HG03432 (cell line): ENCODE measurements around the gene ATOSA.
A peak's percentile ranks its signal among the peaks of the same experiment; 100 is the strongest.

Experiments used
- ATAC-seq: cut with Tn5 transposase; IDR thresholded peaks from one replicate; pipeline ENCODE4 v1.9.1; 2021; ENCODE audit warnings: mild to moderate bottlenecking, moderate library complexity; ENCODE audit not compliant: unreplicated experiment

Gene ATOSA

DNA sequence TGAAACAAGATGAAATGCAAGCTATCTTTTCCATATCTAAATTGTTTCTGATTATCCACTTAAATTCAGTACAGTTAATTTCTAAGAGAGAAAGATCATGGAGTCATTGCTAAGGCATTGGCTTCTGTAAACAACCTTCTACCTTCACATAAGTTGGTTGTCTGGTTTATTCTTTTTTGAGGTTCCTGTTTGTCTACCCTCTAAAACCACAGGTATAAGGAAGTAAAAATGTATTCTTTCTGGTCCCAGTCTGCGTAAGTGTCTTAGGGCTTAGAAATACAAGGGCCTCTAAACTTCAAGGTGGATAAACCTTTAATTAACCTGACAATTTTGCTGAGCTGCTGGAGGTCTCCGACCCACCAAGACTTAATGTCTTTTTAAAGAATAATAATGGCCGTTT lies 3.6 kb upstream of the ATOSA start:
- ATAC-seq: no peak

DNA sequence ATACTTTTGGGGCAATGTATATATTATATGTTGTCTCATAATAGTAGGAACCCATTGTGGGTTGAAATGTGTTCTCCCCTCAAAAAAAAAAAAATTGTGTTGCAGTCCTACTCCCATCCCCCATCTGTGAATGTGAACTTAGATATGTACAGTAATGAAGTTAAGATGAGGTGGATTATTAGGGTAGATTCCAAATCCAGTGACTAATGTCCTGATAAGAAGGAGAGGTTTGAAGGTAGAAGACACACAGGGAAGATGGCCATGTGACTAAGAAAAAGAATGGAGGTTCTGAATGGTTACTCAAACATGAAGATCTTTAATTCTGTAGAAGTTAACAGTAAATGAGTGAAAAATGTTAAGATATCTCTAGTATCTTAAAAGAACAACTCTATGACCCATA lies 3.0 kb upstream of the ATOSA start:
- no peak for ATAC-seq

DNA sequence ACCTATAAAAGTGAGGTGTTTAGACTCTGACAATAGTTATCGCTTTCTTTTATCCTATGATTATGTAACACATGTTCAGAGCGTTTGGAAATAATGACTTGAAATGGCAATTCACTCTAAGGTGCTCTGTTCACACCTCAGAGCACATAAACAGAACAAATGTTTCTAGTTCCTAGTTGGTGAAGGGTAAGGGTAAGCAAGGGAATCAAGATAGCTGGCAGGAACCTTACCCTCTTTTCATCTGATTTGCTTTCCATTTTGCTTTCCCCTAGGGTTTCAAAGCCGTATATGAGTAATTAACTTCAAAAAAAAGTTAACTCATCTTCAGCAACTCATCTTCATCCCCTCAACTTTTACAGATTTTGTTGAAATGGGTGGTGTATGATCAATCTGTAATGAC lies 2.3 kb upstream of the ATOSA start:
- ATAC-seq: no peak

DNA sequence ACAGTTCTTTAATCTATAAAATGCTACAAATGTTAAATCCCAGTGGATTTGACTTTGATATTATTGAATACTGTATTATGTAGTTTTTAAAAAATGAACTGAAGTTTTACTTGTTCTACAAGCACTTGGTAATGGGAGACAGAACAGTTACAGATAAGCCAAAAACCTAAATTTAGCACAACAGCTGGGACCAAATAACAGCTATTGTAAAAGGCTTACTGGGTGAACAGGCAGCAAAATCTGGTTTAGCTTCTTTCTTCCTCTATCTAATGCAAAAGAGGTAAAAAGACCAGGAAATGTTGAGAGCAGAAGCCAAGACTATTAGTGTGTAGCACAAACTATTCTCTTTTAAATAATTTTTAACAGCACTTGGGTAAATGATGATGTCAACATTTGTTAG lies 1.6 kb upstream of the ATOSA start:
- no peak for ATAC-seq

DNA sequence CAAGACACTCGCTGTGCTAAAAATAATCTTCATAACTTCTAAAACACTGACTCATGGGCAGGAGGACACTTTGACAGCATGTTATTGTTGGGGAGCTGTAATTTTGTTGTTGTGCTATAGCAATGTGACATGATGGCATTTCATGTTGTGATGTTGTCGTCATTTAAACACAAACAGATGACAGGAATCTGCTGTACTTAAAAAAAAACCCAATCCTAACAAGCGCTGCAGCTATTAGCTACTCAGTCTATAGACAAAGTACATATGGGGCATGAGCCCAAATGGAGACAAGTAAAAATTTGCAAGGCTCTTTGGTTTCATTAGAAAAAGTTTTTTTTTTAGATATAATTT lies 828 bp upstream of the ATOSA start:
- ATAC-seq: no peak

DNA sequence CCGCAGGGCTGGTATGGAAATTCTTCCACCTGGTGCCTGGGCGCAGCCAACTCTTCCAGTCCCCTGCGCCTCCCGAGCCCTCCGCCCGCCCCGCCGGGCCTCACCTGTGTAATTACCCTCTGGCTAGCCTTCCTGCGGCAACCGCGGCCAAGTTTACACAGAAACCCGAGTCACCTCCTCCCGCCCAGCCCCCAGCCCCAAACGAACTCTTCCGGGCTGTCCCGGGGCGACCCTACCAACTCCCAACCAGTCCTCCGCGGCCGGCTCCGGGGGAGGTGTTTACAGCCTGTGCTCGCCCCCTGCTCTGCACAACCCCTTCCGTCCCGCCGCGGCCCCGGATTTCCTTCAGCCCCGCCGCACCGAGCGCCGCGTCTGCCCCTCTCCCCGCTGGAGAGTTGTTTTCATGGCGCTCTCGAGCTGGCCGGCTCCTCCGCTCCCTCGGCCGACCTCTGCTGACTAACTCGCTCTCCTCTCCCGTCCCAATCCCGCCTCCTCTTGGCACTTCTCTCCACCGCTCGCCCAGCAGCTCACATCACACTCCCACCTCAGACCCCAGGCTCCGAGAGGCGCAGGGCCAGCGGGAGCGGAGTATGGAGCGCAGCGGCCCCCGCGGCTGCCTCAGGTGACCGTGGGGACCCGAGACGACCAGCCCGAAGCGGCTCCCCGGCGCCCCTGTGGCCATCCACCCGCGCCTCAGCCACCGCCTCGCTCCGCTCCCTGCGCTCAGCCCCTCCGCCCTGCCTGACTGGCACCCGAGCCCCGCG lies 538 bp downstream of the ATOSA start:
- ATAC-seq: peak; percentile 28

DNA sequence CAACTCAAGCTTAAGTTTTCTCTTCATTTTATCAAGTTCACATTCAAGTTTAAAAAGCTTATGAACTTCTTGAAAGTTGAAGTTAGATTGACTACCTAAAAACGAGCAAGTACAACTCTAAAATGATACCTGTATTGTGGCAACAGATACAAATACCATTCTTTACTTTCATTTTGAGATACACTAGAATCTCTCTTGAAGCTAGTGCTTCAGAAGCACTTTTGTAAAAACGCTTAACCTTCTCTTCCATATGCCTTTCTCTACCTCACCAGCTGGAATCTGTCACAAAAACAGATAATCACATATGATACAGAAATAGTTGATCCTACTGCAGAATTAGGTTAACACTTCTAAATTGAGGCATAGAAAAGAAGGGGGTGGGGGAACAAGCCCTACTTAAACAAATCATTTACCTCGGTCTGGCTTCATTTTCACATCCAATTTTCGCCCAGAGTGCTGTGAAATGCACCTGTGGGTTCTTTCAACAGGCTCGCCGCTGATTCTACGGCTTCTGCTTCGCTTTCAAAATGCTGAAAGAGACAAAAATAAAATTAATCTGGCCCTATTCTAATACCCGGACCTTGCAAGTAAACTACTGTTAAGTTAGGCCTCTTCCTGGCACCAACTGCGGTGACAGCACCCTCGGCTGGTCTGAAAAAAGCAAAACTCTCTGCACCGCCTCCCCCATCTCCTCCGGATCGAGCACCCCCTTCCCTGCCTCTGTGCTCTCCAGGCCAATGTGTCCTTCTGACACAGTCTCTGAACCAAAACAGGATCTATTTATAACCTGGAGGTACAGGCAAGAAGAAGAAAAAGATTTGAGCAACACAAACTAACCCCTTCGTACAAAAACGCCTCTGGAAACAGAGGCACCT lies 1.4 kb downstream of the ATOSA start:
- ATAC-seq: peak; percentile 37

DNA sequence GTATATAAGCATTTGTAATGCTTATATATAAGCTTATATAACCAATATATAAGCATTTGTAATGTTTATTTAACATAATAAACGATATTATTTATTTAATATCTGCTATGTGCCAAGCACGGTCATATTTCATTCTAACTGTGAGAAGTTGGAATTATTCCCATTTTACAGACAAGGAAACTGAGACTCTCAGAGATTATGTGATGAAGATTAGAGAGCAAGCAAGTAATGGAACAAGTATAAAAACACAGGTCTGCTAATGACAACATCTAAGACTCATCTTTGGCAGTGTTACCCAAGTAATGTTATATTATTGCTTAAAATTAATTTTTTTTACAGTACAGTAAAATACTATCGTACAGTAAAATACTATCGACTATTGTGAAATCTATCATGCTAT lies 4.4 kb downstream of the ATOSA start:
- ATAC-seq: no peak

DNA sequence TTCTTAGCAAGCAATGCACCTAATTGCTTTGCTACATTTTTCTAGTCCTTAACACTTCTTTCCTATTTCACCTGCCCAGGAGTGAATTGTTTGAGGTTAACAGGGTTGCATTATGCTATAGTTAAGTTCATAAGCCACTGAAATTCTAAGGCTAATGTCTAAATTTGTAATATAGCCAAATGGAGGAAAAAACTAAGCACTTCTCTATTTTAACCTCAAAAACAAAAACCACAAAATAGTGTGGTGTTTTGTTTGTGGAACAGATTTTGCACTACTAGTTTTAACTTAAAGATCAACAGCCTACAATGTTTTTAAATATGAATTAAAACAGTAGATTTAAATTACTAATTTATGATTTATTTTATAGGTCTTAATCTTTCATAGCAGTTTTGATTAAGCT lies 5.5 kb downstream of the ATOSA start:
- no peak for ATAC-seq

DNA sequence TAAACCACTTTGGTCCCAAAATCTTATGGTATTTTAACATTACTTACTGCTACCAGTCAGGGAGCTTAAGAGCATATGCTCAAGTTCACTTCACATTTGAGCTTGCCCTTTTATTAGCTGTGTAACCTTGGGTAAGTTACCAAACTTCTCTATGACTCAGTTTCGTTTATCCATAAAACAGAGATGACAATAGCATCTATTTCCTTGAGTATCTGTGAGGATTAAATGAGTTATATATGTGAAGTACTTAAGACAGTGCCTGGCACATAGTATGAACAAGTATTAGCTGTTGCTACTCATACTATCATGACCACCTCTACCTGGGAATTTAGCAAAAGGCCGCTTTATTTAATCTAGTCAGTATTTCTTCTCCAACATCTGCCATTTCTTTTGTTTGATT lies 5.9 kb downstream of the ATOSA start:
- ATAC-seq: no peak

DNA sequence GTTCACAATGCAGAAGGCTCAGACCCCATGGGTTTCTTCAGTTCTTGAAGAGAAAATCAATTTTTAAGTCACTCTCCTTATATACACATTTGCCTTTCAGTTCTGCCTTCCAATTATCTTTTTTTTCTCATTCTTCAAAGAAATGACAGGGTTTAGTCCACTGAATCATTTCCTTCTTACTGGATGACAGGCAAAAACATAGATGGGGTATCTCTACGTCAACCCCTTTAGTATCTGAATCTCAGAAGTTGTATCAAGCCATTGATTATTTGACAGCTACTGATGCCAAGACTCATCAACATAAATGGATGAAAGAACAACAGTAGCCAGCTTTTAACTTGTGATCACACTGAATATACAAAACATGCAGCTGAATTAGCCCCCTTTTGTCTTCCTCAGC lies 6.5 kb downstream of the ATOSA start:
- ATAC-seq: no peak

DNA sequence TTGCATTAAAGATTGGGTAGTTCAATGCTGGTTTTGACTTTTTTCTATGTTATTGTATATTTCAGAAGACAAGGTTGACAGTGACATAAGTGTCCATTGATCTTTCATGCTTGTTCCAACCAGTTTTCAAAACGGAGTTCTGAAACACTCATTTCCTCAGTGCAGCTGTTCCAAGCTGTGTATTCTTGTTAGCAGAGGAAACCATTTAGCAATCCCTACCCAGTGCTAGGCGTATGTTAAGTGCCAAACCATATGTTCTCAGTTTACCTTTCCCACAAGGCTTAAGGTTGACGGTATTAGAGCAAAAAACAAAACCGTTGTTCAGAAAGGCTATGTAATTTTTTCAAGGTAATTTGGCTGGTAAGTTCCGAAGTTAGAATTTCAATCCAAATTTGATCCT lies 9.1 kb downstream of the ATOSA start:
- no peak for ATAC-seq

DNA sequence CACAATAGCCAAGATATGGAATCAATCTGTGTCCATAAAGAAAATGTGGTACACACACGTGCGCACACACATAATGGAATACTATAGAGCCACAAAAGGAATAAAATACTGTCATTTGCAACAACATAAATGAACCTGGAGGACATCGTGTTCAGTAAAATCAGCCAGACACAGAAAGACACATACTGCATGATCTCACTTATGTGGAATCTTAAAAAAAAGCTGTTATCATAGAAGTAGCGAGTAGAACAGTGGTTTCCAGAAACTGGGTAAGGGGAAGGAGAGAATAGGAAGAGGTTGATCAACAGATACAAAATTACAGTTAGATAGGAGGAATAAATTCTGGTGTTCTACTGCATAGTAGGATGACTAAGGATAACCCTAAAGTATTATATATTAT lies 11.1 kb downstream of the ATOSA start:
- no peak for ATAC-seq

DNA sequence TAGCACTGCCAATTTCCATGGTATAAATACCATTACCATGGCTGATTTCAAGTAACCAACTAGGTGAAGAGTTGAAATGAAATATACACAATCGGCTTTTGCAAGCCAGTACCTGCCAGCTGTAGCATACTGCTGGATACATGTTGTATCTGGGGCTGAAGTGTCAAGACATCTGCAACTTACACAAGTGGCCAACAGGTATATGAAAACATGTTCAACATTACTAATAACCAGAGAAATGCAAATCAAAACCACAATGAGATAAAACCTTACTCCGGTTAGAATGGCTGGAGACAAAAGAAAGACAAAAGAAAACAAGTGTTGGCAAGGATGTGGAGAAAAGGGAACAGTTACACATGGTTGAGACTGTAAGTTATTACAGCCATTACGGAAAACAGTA lies 11.6 kb downstream of the ATOSA start:
- peak; percentile 72 for ATAC-seq

DNA sequence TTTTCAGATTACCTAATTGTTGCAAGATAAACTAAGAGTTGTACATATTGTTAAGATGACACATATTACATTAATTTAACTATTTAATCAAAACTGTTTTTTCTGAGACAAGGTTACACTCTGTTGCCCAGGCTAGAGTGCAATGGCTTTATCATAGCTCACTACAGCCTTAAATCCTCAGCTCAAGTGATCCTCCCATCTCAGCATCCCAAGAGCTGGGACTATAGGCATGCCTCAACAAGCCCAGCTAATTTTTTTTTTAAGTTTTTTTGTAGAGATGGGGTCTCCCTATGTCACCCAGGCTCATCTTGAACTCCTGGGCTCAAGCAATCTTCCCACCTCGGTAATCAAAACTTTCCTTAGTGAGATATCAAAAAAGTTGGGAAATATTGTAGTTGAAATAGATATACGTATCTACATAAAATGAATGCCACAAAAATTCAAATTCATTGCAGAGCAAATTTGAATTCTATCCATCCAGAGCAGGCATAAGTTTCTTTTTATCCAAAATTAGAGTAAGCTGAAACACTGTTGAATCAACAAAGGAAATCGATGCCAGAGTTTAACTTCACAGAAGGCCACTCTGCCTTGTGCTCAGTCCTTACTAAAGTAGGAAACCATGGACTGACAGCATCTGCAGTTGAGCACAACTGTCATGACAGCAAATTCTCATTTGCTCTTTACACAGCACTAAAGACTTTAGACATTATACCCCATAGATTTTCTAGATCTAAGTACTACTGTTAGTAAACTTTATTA lies 15.5 kb downstream of the ATOSA start:
- no peak for ATAC-seq

DNA sequence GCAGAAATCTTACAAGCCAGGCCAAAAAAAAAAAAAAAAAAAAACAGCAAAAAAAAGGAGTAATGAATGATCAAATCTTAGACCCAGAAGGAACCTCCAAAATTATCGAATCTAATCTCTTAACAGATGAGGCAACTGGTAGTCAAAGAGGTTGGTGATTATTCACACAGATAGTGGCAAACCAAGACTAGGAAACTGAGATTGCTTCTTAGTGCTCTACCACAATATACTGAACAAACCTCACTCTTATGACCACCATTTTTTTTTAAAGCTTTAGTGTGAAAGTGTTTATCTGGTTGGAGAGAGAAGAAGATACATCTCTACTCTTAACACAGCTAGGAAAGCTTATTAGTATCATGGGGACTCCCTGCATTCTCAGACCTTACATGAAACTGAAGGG lies 17.3 kb downstream of the ATOSA start:
- ATAC-seq: no peak

DNA sequence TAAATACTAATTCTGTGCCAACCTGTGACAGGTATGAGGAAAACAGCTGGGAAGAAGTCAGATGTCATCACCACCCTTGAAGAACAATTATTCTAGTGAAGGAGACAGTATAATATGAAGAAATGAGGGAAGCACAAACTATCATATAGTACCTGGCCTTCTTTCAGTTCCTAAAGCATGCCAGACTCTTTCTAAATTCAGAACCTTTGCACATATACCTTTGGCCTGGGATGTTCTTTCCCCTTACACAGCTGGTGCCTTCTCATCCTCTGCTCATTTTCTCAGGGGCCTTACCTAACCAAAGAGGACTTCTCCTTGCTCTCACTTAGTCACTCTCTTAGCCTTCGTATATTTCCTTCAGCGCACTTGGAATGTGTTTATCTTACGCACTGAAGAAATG lies 19.0 kb downstream of the ATOSA start:
- no peak for ATAC-seq

DNA sequence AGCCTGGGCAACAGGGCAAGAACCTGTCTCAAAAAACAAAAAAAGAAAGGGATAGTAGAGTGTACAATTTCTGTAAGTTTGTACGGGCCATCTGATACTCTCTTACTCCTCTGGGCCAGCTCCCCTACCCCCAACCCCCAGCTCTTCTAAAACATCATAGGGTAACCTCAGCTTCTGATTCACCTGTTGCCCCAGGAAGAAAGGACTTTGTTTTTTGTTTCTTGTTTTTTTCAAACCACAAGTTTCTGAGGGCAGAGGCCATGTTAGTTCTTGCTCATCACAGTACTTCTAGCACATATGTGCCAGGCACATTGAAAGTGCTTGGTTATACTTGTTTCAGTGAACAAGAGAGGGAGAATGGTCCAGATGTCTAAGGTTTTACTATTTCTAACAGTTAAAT lies 20.2 kb downstream of the ATOSA start:
- peak; percentile 95 for ATAC-seq

DNA sequence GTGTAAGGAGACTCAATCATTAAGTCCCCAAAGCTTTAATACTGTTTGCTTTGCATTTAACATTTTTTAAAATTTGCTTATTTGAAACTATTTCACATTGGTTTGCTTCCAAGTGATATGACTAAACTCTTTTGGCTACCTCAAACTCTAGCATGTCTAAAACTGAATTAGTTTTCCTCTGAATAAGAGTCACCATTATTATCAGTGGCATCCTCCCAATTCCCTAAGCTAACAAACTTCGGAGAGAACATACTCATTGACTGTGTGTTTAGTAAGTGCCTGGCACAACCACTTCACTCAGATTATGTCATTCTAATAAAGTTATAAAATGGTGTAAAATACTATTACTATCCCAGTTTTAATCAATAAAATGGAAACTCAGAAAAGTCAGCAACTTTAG lies 21.9 kb downstream of the ATOSA start:
- ATAC-seq: no peak

DNA sequence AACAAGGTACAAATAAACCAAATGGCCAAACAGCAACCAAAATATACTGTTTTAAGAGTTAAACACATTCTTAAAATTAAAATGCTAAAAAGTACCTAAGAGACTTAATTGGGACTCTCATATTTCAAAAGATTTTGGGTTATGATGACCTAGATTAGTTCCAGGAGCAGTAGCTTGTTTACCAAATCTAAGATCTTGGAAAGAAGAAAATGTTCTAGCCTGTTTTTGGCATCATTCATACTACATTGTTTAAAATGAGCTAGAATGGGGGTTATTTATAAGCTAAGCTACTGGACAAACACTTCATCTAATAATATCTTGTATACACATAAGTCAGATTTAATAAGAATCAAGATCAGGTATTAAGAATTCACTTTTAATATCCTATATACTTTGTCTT lies 22.8 kb downstream of the ATOSA start:
- ATAC-seq: no peak

DNA sequence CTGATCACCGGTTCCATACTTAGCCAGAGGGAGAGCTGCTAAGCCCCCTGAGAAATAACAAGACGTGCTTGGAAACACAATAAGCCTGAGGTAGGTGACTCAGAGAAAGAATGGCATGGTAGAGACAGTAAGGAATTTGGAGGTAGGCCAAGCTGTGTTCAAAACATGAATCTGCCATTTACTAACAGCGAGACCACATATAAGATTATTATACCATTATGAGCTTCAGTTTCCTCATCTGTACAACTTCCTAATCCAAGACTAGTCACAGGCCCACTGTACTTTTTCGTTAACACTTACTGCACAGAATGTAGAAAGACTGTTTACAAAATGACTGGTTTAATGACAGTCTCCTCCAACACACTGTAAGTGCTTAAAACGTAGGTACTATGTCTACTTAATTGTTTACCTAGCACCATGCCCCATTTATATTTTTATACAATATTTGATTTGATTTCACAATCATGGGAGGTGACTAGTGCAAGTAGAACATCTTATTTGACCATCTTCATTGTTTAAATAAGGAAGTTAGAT lies 25.7 kb downstream of the ATOSA start:
- no peak for ATAC-seq

DNA sequence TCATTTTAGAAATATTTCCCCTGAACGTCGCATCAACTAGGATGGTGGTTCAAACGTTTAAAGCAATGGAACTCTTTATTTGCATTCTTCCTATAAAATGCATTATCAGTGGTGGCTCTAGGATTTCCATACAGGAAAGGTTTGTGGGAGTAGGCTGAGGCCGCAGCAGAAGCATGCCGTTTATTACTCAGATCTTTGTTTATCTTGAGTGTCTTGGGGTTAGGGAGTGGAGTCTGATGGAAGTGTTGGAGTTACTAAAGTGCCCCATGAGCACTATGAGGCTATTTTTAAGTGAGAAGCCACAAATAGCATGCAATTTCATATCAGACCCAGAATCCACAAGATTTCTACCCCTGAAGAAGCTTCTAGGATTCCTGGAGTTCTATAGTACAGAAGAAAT lies 26.2 kb downstream of the ATOSA start:
- ATAC-seq: no peak
